Measurements from ENCODE around the gene CDIP1. TPM values are rescaled to one million over a fixed set of nuclear protein-coding genes. Genes with fewer than 3 reads are reported as not detected.

Gene CDIP1
- 10 to 100 TPM in 5 of 6 donors, 1 to 10 TPM in 1; 7.3 to 27.0 (median 21.9) TPM for total RNA-seq

DNA sequence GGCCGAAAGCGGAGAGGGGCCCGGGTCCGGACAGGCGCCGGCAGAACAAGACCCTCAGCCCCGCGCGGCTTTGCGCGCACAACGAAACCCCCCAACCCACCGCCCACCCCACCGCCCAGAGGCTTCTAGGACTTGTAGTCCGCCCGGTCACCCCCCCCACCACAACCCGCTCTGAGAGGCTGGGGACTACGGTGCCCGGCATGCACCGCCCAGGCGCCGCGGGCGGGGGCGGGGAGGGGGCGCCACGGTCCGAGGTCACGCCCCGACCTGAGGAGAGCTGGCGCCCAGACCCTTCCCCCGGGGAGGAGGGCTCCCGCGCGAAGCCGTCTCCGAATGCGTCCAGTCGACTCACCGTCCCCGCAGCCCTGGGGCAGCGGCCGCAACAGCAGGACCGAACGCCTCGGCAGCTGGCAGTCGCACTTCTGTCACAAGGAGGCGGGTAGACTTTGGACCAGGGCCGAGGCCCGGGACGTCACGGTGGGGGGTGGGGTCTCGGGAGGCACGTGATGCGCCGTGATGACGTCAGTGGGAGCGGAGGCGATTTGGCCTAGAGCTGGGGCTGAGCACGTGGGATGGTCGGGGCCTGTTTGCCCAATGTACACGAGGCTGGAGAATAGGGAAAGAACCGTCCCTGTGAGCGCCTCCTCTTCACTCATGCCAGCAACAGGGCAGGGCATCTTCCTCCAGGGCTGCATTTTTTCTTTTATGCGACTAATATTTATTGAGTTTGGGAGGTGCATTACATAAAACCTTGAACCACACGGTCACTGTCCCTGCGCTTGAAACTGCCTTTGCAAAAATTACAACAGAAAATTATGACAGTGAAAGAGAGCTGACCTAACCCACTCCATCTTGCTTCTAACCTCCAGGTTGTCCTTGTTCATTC lies at the start of gene CDIP1:
Gene CDIP1 (minus strand): TSS at position 424 of the 886 bp plus-strand sequence. CDS start 24,643 bp downstream, outside the sequence.
- H3K27me3 ChIP-seq = no peaks in the 10 kb centered on the region
- peaks cover 8 to 16% (median 12%) of the 10 kb centered on the region in 4 donors for H3K4me1 ChIP-seq
- peaks cover 0 to 14% (median 4%) of the 10 kb centered on the region in 4 donors for H3K9me3 ChIP-seq
- no peak for TF ChIP-seq EP300 (IDR thresholded peaks at IDR 0.05)
- TF ChIP-seq, protein P1, sequence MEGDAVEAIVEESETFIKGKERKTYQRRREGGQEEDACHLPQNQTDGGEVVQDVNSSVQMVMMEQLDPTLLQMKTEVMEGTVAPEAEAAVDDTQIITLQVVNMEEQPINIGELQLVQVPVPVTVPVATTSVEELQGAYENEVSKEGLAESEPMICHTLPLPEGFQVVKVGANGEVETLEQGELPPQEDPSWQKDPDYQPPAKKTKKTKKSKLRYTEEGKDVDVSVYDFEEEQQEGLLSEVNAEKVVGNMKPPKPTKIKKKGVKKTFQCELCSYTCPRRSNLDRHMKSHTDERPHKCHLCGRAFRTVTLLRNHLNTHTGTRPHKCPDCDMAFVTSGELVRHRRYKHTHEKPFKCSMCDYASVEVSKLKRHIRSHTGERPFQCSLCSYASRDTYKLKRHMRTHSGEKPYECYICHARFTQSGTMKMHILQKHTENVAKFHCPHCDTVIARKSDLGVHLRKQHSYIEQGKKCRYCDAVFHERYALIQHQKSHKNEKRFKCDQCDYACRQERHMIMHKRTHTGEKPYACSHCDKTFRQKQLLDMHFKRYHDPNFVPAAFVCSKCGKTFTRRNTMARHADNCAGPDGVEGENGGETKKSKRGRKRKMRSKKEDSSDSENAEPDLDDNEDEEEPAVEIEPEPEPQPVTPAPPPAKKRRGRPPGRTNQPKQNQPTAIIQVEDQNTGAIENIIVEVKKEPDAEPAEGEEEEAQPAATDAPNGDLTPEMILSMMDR (IDR thresholded peaks at IDR 0.05) = peak in 5 of 6 experiments; percentile 22 to 63 (median 50)
- peak; percentile 90 to 93 for TF ChIP-seq POLR2AphosphoS5 (IDR thresholded peaks at IDR 0.05)
- peak in 3 of 4 donors; percentile 70 to 93 (median 72) for TF ChIP-seq POLR2A (IDR thresholded peaks at IDR 0.05)
- DNase-seq (peak; percentile 96 to 99), ATAC-seq (ENCODE audit: low FRiP score in 2 of 2) (peak; percentile 95 to 96)
- 9 to 14% methylated on average over 18 to 28 of the region's 67 CpGs for WGBS, 2 donors
- no peaks in the 10 kb centered on the region for H3K36me3 ChIP-seq
- H3K4me3 ChIP-seq = peak within 1 kb of the TSS; percentile 60 to 87 (median 86)
- H3K27ac ChIP-seq = peak within 1 kb of the TSS; percentile 84 to 91 (median 88)

DNA sequence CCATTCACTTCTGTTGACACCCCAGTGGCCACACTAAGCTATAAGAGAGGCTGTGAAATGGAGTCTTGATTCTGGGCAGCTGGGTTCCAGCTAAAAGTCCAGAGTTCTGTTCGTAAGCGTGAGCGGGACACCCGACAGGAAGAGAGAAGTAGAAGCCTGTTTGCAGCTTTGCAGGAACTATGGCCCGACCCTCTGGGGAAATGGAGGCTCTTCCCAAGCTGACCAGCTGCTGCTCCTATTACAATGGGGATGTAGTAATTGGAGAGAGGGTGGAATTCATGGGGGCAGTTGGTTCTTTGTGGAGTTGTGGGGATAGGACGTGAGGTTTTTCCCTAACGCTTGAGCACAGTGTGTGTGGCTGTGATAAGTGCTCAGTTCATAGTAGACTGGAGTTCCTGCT lies 47.7 kb upstream of the CDIP1 start:
- WGBS, 2 donors = 67 to 72% methylated on average over 7 of the region's 7 CpGs
- Histone ChIP-seq H3K4me3 (no peak overlapping the region), H3K4me1 (peaks cover 0 to 6% (median 0%) of the 10 kb centered on the region in 4 donors), H3K9me3 (peaks cover 0 to 5% (median 2%) of the 10 kb centered on the region in 4 donors), H3K27ac (no peak overlapping the region), H3K27me3 (no peaks in the 10 kb centered on the region), H3K36me3 (no peaks in the 10 kb centered on the region)
- TF ChIP-seq, protein P1 (IDR thresholded peaks at IDR 0.05) = no peak
- TF ChIP-seq POLR2A (IDR thresholded peaks at IDR 0.05) = no peak
- no peak for TF ChIP-seq POLR2AphosphoS5 (IDR thresholded peaks at IDR 0.05)
- TF ChIP-seq EP300 (IDR thresholded peaks at IDR 0.05) = no peak
- no peak for ATAC-seq (ENCODE audit: low FRiP score in 2 of 2)
- no peak for DNase-seq

DNA sequence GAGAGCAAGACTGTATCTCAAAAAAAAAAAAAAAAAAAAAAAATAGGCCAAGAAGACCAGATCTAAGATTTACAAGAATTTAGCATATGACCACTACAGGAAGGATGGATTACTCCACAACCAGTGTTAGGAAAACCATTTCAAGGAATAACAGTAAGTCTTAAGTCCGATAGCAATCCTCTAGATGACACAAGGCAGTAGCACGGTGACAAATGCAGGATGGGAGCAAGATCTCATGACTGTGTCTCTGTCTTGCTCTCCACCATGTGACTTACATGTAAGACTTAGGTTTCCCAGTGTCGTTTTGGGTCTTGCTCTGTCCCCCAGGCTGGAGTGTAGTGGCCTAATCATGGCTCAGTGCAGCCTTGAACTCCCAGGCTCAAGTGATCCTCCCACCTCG lies 45.3 kb upstream of the CDIP1 start:
- no peak for DNase-seq
- H3K4me3 ChIP-seq = no peak overlapping the region
- no peaks in the 10 kb centered on the region for H3K36me3 ChIP-seq
- WGBS, 2 donors = 75 to 89% methylated on average over 4 of the region's 4 CpGs
- peaks cover 0 to 6% (median 0%) of the 10 kb centered on the region in 4 donors for H3K4me1 ChIP-seq
- ATAC-seq (ENCODE audit: low FRiP score in 2 of 2) = no peak
- TF ChIP-seq, protein P1 (IDR thresholded peaks at IDR 0.05) = no peak
- H3K27me3 ChIP-seq = no peaks in the 10 kb centered on the region
- peaks cover 0 to 5% (median 2%) of the 10 kb centered on the region in 4 donors for H3K9me3 ChIP-seq
- no peak overlapping the region for H3K27ac ChIP-seq

DNA sequence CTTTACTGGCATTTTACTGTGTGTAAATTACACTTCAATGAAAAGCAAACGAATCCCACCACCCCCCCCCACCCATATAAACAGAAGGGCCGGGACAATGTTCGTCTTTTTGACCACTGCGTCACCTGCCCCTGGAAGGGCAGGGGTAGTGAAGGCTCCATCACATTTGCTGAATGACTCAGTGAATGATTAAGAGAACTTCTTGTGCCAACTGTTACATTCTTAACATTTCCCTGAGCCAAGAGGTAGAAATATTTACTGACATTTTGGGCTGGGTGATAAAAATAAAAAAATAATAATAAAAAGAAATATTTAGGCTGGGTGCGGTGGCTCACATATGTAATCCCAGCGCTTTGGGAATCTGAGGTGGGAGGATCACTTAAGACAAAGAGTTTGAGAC lies 41.7 kb upstream of the CDIP1 start:
- TF ChIP-seq POLR2A (IDR thresholded peaks at IDR 0.05) (no peak), POLR2AphosphoS5 (IDR thresholded peaks at IDR 0.05) (no peak), EP300 (IDR thresholded peaks at IDR 0.05) (no peak)
- TF ChIP-seq, protein P1 (IDR thresholded peaks at IDR 0.05) = no peak
- Histone ChIP-seq H3K4me3 (no peak overlapping the region), H3K27ac (no peak overlapping the region), H3K9me3 (no peaks in the 10 kb centered on the region), H3K36me3 (no peaks in the 10 kb centered on the region), H3K27me3 (no peaks in the 10 kb centered on the region), H3K4me1 (peaks cover 0 to 2% (median 0%) of the 10 kb centered on the region in 4 donors)
- no peak for ATAC-seq (ENCODE audit: low FRiP score in 2 of 2)
- WGBS, 2 donors = 51 to 59% methylated on average over 5 to 6 of the region's 6 CpGs
- no peak for DNase-seq

Measured in upper lobe of left lung (tissue), 6 donors.